ENCODE measurements around the gene LINC00237. TPM values are rescaled to one million over a fixed set of nuclear protein-coding genes. Genes with fewer than 3 reads are reported as not detected.

The LINC00237 gene
- total and polyA plus RNA-seq, 9 of the 15 experiments (the other 6 are each of a cell fraction or from before 2014, with no cell fraction given), result not detected

GRCh38 chr20:21117521-21117920 lies 11.4 kb upstream of the LINC00237 start:
- no TSS peak for BruUV-seq (replicated peaks)
- no peak overlapping the region for H3K4me2 ChIP-seq (ENCODE audit: insufficient read depth, low read length)
- H4K20me1 ChIP-seq (replicated peaks; ENCODE audit: control insufficient read depth, insufficient read depth, low read length), result no peaks in the 10 kb centered on the region
- FAIRE-seq, result no peak
- no peaks in the 10 kb centered on the region; a peak in 1 of 5 replicates for H3K4me1 ChIP-seq (replicated peaks in 1 of 2; ENCODE audit: control insufficient read depth in 2 of 2, insufficient read depth in 2 of 2, low read length in 2 of 2)
- peak overlapping the region; percentile 76; the same call in 1 of the 2 replicates for H2AFZ ChIP-seq (ENCODE audit: low read depth, low read length)
- CTCF ChIA-PET (ENCODE audit: low intra/inter-chr PET ratio), result no interaction called here
- no peak for ATAC-seq
- H3K9me3 ChIP-seq (replicated peaks; ENCODE audit: control insufficient read depth, insufficient read depth, low read depth, low read length), result no peaks in the 10 kb centered on the region
- in situ Hi-C loops (cut with MboI) (no loop called here), intact Hi-C loops (cut with micrococcal nuclease) (no loop called here)
- 9% methylated on average over 4 of the region's 4 CpGs for WGBS (ENCODE audit: insufficient coverage, low coverage, missing lambda C conversion rate)
- TF ChIP-seq CBX2 (IDR thresholded peaks at IDR 0.05; ENCODE audit: insufficient read depth, low read length, poor library complexity, severe bottlenecking) (no peak), MTA1 (IDR thresholded peaks at IDR 0.05; ENCODE audit: borderline replicate concordance) (no peak), ZBTB12 (CRISPR knock-in tag; IDR thresholded peaks at IDR 0.05) (no peak), ETV1 (tag; conservative IDR thresholded peaks at IDR 0.05; ENCODE audit: low read depth) (no peak), ZNF766 (CRISPR knock-in tag; conservative IDR thresholded peaks at IDR 0.05) (no peak), ZZZ3 (IDR thresholded peaks at IDR 0.05) (no peak), SIN3B (IDR thresholded peaks at IDR 0.05; ENCODE audit: low read depth) (no peak)
- no peaks in the 10 kb centered on the region for H3K9me1 ChIP-seq (ENCODE audit: control insufficient read depth, insufficient read depth, low read length)
- H3K4me3 ChIP-seq, result no peak overlapping the region
- no peak overlapping the region for H3K27ac ChIP-seq (ENCODE audit: extremely low read depth, low read depth, low read length)
- H3K36me3 ChIP-seq (ENCODE audit: control insufficient read depth, insufficient read depth, low read length), result no peaks in the 10 kb centered on the region
- no peaks in the 10 kb centered on the region for H3K27me3 ChIP-seq (ENCODE audit: control insufficient read depth in 2 of 2, insufficient read depth in 2 of 2, low read length in 2 of 2)
- no peaks in the 10 kb centered on the region for H3K79me2 ChIP-seq (ENCODE audit: control insufficient read depth, insufficient read depth, low read length)
- no peak overlapping the region for H3K9ac ChIP-seq (ENCODE audit: insufficient read depth in 1 of 2, low read depth in 2 of 2, low read length in 2 of 2)
- POLR2A ChIA-PET, result interaction anchor here (0.7 to 0.8 kb wide), 2 partner anchors 34 to 317 kb away, joined by 3 to 5 read pairs; no protein-coding TSS in a partner anchor
- no peak for DNase-seq (ENCODE audit: extremely low read depth in 1 of 4, low spot score in 3 of 4)
